Testis (tissue), 2 donors: Measurements from ENCODE around the gene CORIN.

ENCODE experiments used
- CTCF ChIP-seq, 3 experiments: fragments of 450-650 bp in 2 of 3; fragments of 200-600 bp in 1 of 3; sonication (generic) in 1 of 3; IDR thresholded peaks; one replicate each; pipeline ENCODE4 v1.5.1; 2016 to 2019; ENCODE audit warnings: antibody characterized with exemption in 3 of 3, mild to moderate bottlenecking in 2 of 3, moderate library complexity in 1 of 3
- POLR2A ChIP-seq: fragments of 450-650 bp; IDR thresholded peaks from one replicate; pipeline ENCODE4 v1.6.1; 2017; ENCODE audit warnings: antibody characterized with exemption, mild to moderate bottlenecking, moderate library complexity

- TF ChIP-seq POLR2A (no peak), CTCF (IDR thresholded peaks at IDR 0.05) (no peak)
These were observed 139.0 kb downstream of the CORIN start for GRCh38 chr4:47698837-47699236.
